Measurements from ENCODE around the gene LCA5.
"Not testable (repeated sequence)": the region's sequence is repeated elsewhere in the genome, so short reads cannot be mapped to it uniquely, and the experiment has no call there.

LCA5 gene

GRCh38 chr6:79536954-79537747 is at the start of gene LCA5:
Gene LCA5 (minus strand): TSS chr6:79537430. CDS start chr6:79518894, 18,536 bp downstream.
- Histone ChIP-seq H3K9ac (ENCODE audit: low read depth, low read length) (peak within 1 kb of the TSS; percentile 82), H3K27me3 (ENCODE audit: control insufficient read depth, insufficient read depth, low read length) (no peaks in the 10 kb centered on the region), H3K9me3 (ENCODE audit: control insufficient read depth, insufficient read depth, low read length) (no peaks in the 10 kb centered on the region), H3K27ac (ENCODE audit: low read depth, low read length) (peak within 1 kb of the TSS; percentile 94), H3K4me3 (ENCODE audit: low read depth, low read length) (peak within 1 kb of the TSS; percentile 93), H3K4me1 (ENCODE audit: control insufficient read depth, insufficient read depth, low read length) (peaks cover 11% of the 10 kb centered on the region), H3K36me3 (ENCODE audit: control insufficient read depth, insufficient read depth, low read length) (0 out of 2 replicates have a peak, but pooled peaks cover 3% of the 10 kb centered on the region)

- Histone ChIP-seq H3K9ac (ENCODE audit: low read depth, low read length) (no peak overlapping the region), H3K9me3 (ENCODE audit: control insufficient read depth, insufficient read depth, low read length) (no peaks in the 10 kb centered on the region), H3K27me3 (ENCODE audit: control insufficient read depth, insufficient read depth, low read length) (no peaks in the 10 kb centered on the region), H3K4me1 (ENCODE audit: control insufficient read depth, insufficient read depth, low read length) (no peaks in the 10 kb centered on the region), H3K36me3 (ENCODE audit: control insufficient read depth, insufficient read depth, low read length) (no peaks in the 10 kb centered on the region), H3K27ac (ENCODE audit: low read depth, low read length) (no peak overlapping the region), H3K4me3 (ENCODE audit: low read depth, low read length) (no peak overlapping the region)
These were observed 49.3 kb upstream of the LCA5 start for GRCh38 chr6:79586548-79586947.

GRCh38 chr6:79584332-79584731 is 47.1 kb upstream of the LCA5 start:
- no peaks in the 10 kb centered on the region for H3K36me3 ChIP-seq (ENCODE audit: control insufficient read depth, insufficient read depth, low read length)
- H3K4me3 ChIP-seq (ENCODE audit: low read depth, low read length) = no peak overlapping the region
- no peaks in the 10 kb centered on the region for H3K27me3 ChIP-seq (ENCODE audit: control insufficient read depth, insufficient read depth, low read length)
- no peak overlapping the region for H3K9ac ChIP-seq (ENCODE audit: low read depth, low read length)
- H3K9me3 ChIP-seq (ENCODE audit: control insufficient read depth, insufficient read depth, low read length) = no peaks in the 10 kb centered on the region; the same call in 1 of the 2 replicates
- no peaks in the 10 kb centered on the region for H3K4me1 ChIP-seq (ENCODE audit: control insufficient read depth, insufficient read depth, low read length)
- no peak overlapping the region for H3K27ac ChIP-seq (ENCODE audit: low read depth, low read length)

GRCh38 chr6:79577926-79578325 is 40.7 kb upstream of the LCA5 start:
- peaks cover 24% of the 10 kb centered on the region for H3K4me1 ChIP-seq (ENCODE audit: control insufficient read depth, insufficient read depth, low read length)
- not testable (repeated sequence) for H3K4me3 ChIP-seq (ENCODE audit: low read depth, low read length); H3K9me3 ChIP-seq (ENCODE audit: control insufficient read depth, insufficient read depth, low read length); H3K27ac ChIP-seq (ENCODE audit: low read depth, low read length); H3K9ac ChIP-seq (ENCODE audit: low read depth, low read length); H3K27me3 ChIP-seq (ENCODE audit: control insufficient read depth, insufficient read depth, low read length); H3K36me3 ChIP-seq (ENCODE audit: control insufficient read depth, insufficient read depth, low read length)

GRCh38 chr6:79574630-79575225 is 37.5 kb upstream of the LCA5 start:
- Histone ChIP-seq H3K27ac (ENCODE audit: low read depth, low read length) (peak overlapping the region; percentile 93), H3K9ac (ENCODE audit: low read depth, low read length) (no peak overlapping the region), H3K36me3 (ENCODE audit: control insufficient read depth, insufficient read depth, low read length) (no peaks in the 10 kb centered on the region), H3K4me1 (ENCODE audit: control insufficient read depth, insufficient read depth, low read length) (peaks cover 44% of the 10 kb centered on the region), H3K4me3 (ENCODE audit: low read depth, low read length) (peak overlapping the region; percentile 16; the same call in 1 of the 2 replicates), H3K27me3 (ENCODE audit: control insufficient read depth, insufficient read depth, low read length) (no peaks in the 10 kb centered on the region), H3K9me3 (ENCODE audit: control insufficient read depth, insufficient read depth, low read length) (no peaks in the 10 kb centered on the region)

GRCh38 chr6:79574174-79574573 is 36.9 kb upstream of the LCA5 start:
- H3K4me1 ChIP-seq (ENCODE audit: control insufficient read depth, insufficient read depth, low read length) = peaks cover 50% of the 10 kb centered on the region
- peak overlapping the region; percentile 12; the same call in 1 of the 2 replicates for H3K9ac ChIP-seq (ENCODE audit: low read depth, low read length)
- H3K36me3 ChIP-seq (ENCODE audit: control insufficient read depth, insufficient read depth, low read length) = no peaks in the 10 kb centered on the region
- no peaks in the 10 kb centered on the region for H3K27me3 ChIP-seq (ENCODE audit: control insufficient read depth, insufficient read depth, low read length)
- H3K27ac ChIP-seq (ENCODE audit: low read depth, low read length) = peak overlapping the region; percentile 93
- no peaks in the 10 kb centered on the region for H3K9me3 ChIP-seq (ENCODE audit: control insufficient read depth, insufficient read depth, low read length)
- H3K4me3 ChIP-seq (ENCODE audit: low read depth, low read length) = peak overlapping the region; percentile 9; the same call in 1 of the 2 replicates

- Histone ChIP-seq H3K4me3 (ENCODE audit: low read depth, low read length) (peak overlapping the region; percentile 36), H3K9me3 (ENCODE audit: control insufficient read depth, insufficient read depth, low read length) (no peaks in the 10 kb centered on the region), H3K27me3 (ENCODE audit: control insufficient read depth, insufficient read depth, low read length) (no peaks in the 10 kb centered on the region), H3K36me3 (ENCODE audit: control insufficient read depth, insufficient read depth, low read length) (no peaks in the 10 kb centered on the region), H3K4me1 (ENCODE audit: control insufficient read depth, insufficient read depth, low read length) (peaks cover 58% of the 10 kb centered on the region), H3K27ac (ENCODE audit: low read depth, low read length) (peak overlapping the region; percentile 81), H3K9ac (ENCODE audit: low read depth, low read length) (no peak overlapping the region)
These were observed 33.8 kb upstream of the LCA5 start for GRCh38 chr6:79571030-79571367.

GRCh38 chr6:79570129-79571029 is 33.1 kb upstream of the LCA5 start:
- H3K27me3 ChIP-seq (ENCODE audit: control insufficient read depth, insufficient read depth, low read length) = no peaks in the 10 kb centered on the region
- no peaks in the 10 kb centered on the region for H3K36me3 ChIP-seq (ENCODE audit: control insufficient read depth, insufficient read depth, low read length)
- H3K9ac ChIP-seq (ENCODE audit: low read depth, low read length) = peak overlapping the region; percentile 56
- H3K4me3 ChIP-seq (ENCODE audit: low read depth, low read length) = peak overlapping the region; percentile 36
- peak overlapping the region; percentile 81 for H3K27ac ChIP-seq (ENCODE audit: low read depth, low read length)
- H3K9me3 ChIP-seq (ENCODE audit: control insufficient read depth, insufficient read depth, low read length) = no peaks in the 10 kb centered on the region
- peaks cover 58% of the 10 kb centered on the region for H3K4me1 ChIP-seq (ENCODE audit: control insufficient read depth, insufficient read depth, low read length)

- H3K9me3 ChIP-seq (ENCODE audit: control insufficient read depth, insufficient read depth, low read length) = no peaks in the 10 kb centered on the region
- H3K9ac ChIP-seq (ENCODE audit: low read depth, low read length) = no peak overlapping the region
- H3K36me3 ChIP-seq (ENCODE audit: control insufficient read depth, insufficient read depth, low read length) = no peaks in the 10 kb centered on the region
- peak overlapping the region; percentile 81 for H3K27ac ChIP-seq (ENCODE audit: low read depth, low read length)
- no peaks in the 10 kb centered on the region for H3K27me3 ChIP-seq (ENCODE audit: control insufficient read depth, insufficient read depth, low read length)
- H3K4me3 ChIP-seq (ENCODE audit: low read depth, low read length) = no peak overlapping the region
- H3K4me1 ChIP-seq (ENCODE audit: control insufficient read depth, insufficient read depth, low read length) = peaks cover 45% of the 10 kb centered on the region
These were observed 31.8 kb upstream of the LCA5 start for GRCh38 chr6:79568996-79569395.

GRCh38 chr6:79564636-79565035 is 27.4 kb upstream of the LCA5 start:
- H3K9me3 ChIP-seq (ENCODE audit: control insufficient read depth, insufficient read depth, low read length) = no peaks in the 10 kb centered on the region
- no peak overlapping the region for H3K27ac ChIP-seq (ENCODE audit: low read depth, low read length)
- no peaks in the 10 kb centered on the region for H3K27me3 ChIP-seq (ENCODE audit: control insufficient read depth, insufficient read depth, low read length)
- H3K4me3 ChIP-seq (ENCODE audit: low read depth, low read length) = no peak overlapping the region
- H3K4me1 ChIP-seq (ENCODE audit: control insufficient read depth, insufficient read depth, low read length) = peaks cover 13% of the 10 kb centered on the region
- H3K9ac ChIP-seq (ENCODE audit: low read depth, low read length) = no peak overlapping the region
- no peaks in the 10 kb centered on the region for H3K36me3 ChIP-seq (ENCODE audit: control insufficient read depth, insufficient read depth, low read length)

All from HUES48 (cell line).